ENCODE results near the gene ADAMTS7. TPM values are rescaled to one million over a fixed set of nuclear protein-coding genes. Genes with fewer than 3 reads are reported as not detected.
"Not testable (repeated sequence)": the region's sequence is repeated elsewhere in the genome, so short reads cannot be mapped to it uniquely, and the experiment has no call there.

Gene ADAMTS7
- total RNA-seq, 1 experiment from 2014 or later: 2.4 TPM

DNA sequence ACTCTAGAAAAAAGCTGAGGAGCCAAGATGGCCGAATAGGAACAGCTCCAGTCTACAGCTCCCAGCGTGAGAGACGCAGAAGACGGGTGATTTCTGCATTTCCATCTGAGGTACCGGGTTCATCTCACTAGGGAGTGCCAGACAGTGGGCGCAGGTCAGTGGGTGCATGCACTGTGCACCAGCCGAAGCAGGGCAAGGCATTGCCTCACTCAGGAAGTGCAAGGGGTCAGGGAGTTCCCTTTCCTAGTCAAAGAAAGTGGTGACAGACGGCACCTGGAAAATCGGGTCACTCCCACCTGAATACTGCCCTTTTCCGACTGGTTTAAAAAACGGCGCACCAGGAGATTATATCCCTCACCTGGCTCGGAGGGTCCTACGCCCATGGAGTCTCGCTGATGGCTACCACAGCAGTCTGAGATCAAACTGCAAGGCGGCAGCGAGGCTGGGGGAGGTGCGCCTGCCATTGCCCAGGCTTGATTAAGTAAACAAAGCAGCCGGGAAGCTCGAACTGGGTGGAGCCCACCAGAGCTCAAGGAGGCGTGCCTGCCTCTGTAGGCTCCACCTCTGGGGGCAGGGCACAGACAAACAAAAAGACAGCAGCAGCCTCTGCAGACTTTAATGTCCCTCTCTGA, 91.3 kb downstream of the ADAMTS7 start:
- not testable (repeated sequence) for H3K4me3 ChIP-seq; DNase-seq; H3K9me3 ChIP-seq (replicated peaks); H3K27me3 ChIP-seq; H3K27ac ChIP-seq; H3K36me3 ChIP-seq; H3K4me1 ChIP-seq

DNA sequence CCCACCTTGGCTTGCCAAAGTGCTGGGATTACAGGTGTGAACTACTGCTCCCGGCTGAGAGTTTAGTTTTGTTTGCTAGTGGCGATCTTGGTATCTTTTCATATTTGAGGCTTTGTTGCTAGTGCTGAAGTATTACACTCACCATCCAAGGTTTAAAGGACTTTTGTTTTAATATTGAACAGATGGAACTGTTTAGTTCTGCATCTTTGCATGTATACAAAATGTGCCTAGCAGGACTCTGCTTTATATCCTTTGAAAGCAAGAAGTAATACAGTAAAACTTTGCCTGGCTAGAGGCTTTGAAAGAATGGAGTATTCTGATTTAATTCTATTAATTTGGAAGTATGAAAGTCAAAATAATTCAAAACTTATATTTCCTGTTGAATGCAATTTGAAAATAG, 92.4 kb downstream of the ADAMTS7 start:
- Histone ChIP-seq H3K36me3 (no peaks in the 10 kb centered on the region), H3K4me3 (no peak overlapping the region), H3K9me3 (replicated peaks) (no peaks in the 10 kb centered on the region), H3K27ac (no peak overlapping the region), H3K4me1 (no peaks in the 10 kb centered on the region), H3K27me3 (no peaks in the 10 kb centered on the region)
- DNase-seq: no peak

DNA sequence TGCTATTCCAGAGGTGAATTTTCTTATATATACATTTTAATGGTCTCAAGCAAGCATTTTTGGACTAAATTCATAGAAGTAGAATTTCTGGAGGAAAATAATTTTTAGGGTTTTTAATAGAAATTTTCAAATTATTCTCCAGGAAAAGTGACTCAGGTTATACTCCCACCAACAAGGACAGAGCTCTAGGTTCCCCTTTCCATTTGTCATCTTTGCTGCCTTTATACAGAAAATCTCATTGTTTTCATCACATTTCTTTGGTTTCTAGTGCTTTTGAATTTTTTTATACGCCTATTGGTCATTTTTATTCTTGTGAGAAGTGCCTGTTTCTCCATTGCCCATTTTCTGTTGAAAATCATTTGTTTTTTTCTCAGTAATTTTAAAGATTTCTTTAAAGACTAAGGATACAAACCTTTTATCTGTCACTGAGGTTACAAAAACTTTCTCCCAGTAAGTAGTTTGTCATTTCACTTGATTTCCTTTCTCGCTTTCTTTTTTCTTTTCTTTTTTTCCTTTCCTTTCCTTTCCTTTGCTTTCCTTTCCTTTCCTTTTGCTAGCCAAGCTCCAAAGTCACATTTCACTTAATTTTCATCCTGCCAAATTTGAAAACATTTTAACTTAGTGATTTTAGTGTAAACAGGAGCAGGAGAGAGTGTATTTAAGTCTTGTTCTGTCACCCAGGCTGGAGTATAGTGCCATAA, 93.2 kb downstream of the ADAMTS7 start:
- no peak overlapping the region for H3K4me3 ChIP-seq

DNA sequence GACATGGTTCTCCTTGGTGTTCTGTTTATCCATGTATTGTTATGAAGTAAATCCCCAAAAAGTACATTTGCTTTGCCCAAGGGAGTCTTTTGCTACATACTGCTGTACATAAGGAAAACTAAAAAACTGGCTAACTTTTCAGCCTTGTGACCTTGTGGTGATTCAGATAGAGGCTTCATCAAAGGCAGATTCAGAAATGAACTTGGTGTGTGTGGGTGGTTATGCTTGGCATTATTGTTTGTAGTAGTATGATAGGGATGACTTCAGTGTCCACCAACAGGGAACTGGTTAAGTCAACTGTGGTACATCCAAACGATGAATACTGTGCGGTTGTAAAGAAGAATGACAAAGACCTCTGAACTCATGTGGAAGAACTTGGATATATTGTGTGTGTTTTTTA, 94.6 kb downstream of the ADAMTS7 start:
- H3K36me3 ChIP-seq: no peaks in the 10 kb centered on the region
- H3K4me1 ChIP-seq: no peaks in the 10 kb centered on the region
- H3K27me3 ChIP-seq: no peaks in the 10 kb centered on the region
- DNase-seq: no peak
- no peaks in the 10 kb centered on the region; the same call in 1 of the 2 replicates for H3K9me3 ChIP-seq (replicated peaks)
- H3K4me3 ChIP-seq: no peak overlapping the region
- no peak overlapping the region for H3K27ac ChIP-seq

More for the DNA sequence above, 93.2 kb downstream of the ADAMTS7 start:
- Histone ChIP-seq H3K9me3 (replicated peaks) (no peaks in the 10 kb centered on the region; the same call in 1 of the 2 replicates), H3K27ac (no peak overlapping the region), H3K4me1 (no peaks in the 10 kb centered on the region), H3K27me3 (no peaks in the 10 kb centered on the region), H3K36me3 (no peaks in the 10 kb centered on the region)
- no peak for DNase-seq

DNA sequence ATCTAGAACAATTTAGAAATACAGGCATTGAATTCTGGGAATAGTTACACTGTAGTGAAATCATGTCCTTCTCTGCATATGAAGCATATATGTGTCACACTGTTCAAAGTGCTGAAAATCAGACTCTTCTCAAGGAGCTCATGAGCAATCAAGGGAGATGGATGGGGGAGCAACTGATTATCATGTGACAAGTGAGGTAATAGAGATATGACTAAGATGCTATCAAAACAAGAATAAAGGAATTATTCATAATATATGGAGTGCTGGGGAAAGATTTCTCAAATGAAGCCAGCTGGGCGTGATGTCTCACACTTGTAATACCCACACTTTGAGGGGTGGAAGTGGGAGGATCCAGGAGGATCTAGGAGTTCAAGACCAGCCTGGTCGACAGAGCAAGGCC, 95.3 kb downstream of the ADAMTS7 start:
- no peak for DNase-seq
- H3K4me3 ChIP-seq: no peak overlapping the region
- H3K27ac ChIP-seq: no peak overlapping the region
- no peaks in the 10 kb centered on the region for H3K4me1 ChIP-seq
- no peaks in the 10 kb centered on the region for H3K27me3 ChIP-seq
- no peaks in the 10 kb centered on the region for H3K36me3 ChIP-seq
- no peaks in the 10 kb centered on the region; the same call in 1 of the 2 replicates for H3K9me3 ChIP-seq (replicated peaks)

DNA sequence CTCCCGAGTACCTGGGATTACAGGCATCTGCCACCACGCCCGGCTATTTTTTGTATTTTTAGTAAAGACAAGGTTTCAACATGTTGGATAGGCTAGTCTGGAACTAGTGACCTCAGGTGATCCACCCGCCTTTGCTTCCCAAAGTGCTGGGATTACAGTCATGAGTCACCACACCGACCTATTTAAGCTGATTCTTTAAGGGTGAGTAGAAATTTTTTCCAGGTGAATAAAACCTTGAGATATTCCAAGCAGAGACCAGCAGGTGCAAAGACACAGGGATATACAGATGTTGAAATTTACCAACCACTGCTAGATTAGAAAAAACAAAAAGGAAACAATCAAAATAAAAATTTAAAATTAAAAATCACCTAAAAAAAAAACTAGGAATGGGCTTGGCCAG, 95.8 kb downstream of the ADAMTS7 start:
- H3K4me3 ChIP-seq: no peak overlapping the region

DNA sequence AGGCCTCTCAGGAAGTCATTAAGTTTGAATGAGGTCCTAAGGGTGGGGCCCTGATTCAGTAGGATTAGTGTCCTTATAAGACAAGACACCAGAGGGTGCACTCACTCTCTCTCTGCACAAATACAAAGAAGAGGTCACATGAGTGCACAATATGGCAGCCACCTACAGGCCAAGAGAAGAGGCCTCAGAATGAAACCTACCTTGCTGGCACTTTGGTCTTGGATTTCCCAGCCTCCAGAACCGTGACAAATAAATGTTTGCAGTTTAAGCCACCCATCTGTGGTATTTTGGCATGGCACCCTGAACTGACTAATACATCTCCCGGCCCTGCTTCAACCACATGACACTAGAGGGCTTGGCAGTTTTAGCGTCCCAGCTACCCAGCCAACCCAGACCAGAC, 96.4 kb downstream of the ADAMTS7 start:
- Histone ChIP-seq H3K27me3 (no peaks in the 10 kb centered on the region), H3K4me3 (no peak overlapping the region), H3K27ac (no peak overlapping the region), H3K36me3 (no peaks in the 10 kb centered on the region), H3K9me3 (replicated peaks) (no peaks in the 10 kb centered on the region; the same call in 1 of the 2 replicates), H3K4me1 (no peaks in the 10 kb centered on the region)
- DNase-seq: no peak

More for the DNA sequence above, 95.8 kb downstream of the ADAMTS7 start:
- Histone ChIP-seq H3K36me3 (no peaks in the 10 kb centered on the region), H3K27ac (no peak overlapping the region), H3K27me3 (no peaks in the 10 kb centered on the region), H3K4me1 (no peaks in the 10 kb centered on the region), H3K9me3 (replicated peaks) (no peaks in the 10 kb centered on the region; the same call in 1 of the 2 replicates)
- no peak for DNase-seq

DNA sequence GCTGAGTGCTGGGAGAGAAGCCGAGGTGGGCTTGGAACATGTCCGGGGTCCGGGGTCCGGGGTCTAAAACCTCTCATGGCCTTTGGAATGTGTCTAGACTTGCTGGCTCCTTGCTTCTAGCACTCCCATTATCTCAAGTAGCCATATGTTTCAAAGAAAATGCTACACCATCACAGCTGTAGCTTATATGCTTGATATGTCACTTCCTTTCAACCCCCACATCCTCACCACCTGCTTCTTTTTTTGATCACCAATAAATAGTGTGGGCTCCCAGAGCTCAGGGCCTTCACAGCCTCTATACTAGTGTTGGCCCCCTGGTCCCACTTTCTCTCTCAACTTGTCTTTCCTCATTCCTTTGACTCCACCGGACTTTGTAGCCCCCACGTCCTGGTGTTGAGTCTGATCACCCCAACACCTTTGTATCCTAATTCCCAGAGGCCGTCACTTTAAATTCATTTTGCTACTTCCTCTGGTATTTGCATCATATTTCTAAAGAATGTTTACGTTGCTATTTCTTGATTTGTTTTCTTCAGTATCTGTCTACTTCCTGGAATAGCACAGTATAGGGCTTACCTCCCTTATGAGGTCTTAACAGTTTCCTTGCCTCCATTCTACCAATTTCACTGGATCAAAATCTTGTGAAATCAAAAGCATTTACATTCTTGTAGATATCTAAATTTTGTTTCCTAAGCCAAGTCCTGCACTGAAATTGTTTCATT, 98.3 kb downstream of the ADAMTS7 start:
- Histone ChIP-seq H3K27ac (no peak overlapping the region), H3K4me1 (no peaks in the 10 kb centered on the region), H3K27me3 (peaks cover 4% of the 10 kb centered on the region; the same call in 1 of the 2 replicates), H3K36me3 (no peaks in the 10 kb centered on the region), H3K9me3 (replicated peaks) (no peaks in the 10 kb centered on the region; the same call in 1 of the 2 replicates), H3K4me3 (no peak overlapping the region)
- DNase-seq: no peak

DNA sequence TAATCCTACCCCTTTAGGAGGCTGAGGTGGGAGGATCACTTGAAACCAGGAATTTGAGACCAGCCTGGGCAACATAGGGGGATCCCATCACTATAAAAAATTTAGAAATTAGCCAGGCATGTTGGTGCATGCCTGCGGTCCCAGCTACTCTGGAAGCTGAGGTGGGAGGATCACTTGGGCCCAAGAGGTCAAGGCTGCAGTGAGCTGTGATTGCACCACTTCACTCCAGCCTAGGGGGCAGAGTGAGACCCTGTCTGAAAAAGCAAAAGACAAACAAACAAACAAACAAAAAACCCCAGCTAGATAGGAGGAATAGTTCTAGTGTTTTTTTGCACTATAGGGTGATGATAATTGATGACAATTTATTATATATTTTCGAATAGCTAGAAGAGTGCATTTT, 99.6 kb downstream of the ADAMTS7 start:
- Histone ChIP-seq H3K9me3 (replicated peaks) (no peaks in the 10 kb centered on the region; the same call in 1 of the 2 replicates), H3K27ac (no peak overlapping the region), H3K4me3 (no peak overlapping the region), H3K36me3 (no peaks in the 10 kb centered on the region), H3K4me1 (no peaks in the 10 kb centered on the region), H3K27me3 (peaks cover 4% of the 10 kb centered on the region; the same call in 1 of the 2 replicates)
- DNase-seq: no peak

DNA sequence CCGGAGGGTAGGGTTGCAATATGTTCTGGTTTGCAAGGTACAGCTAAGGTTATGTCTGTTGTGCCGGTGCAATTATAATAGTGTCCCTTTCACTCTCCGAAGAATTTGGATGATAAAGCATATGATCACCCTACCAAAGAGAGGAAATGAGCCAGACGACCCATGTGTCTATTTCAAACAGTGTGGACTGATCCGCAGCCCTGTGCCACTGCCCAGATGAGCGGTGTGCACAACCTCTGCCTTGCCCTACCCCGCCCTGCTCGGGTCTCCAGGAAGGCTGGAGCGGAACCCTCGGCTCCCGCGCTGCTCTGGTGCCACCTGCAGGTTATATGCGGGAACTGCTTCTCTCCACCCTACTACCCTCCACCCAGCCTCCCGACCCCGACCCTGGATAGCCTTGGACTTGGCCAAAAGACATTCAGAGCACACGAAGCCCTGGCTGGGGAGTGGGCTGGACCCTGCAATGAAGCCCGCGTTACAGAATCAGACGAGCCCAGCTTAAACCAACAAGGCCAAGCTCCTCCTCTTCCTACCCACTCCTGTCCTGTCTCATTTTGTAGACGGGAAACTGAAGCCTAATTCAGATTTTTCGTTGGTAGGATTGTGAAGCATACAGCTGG, 101.9 kb downstream of the ADAMTS7 start:
- DNase-seq: peak; percentile 61 to 79
- H3K9me3 ChIP-seq (replicated peaks): no peaks in the 10 kb centered on the region; the same call in 1 of the 2 replicates
- H3K4me1 ChIP-seq: no peaks in the 10 kb centered on the region
- no peaks in the 10 kb centered on the region for H3K36me3 ChIP-seq
- H3K4me3 ChIP-seq: no peak overlapping the region
- H3K27me3 ChIP-seq: peaks cover 4% of the 10 kb centered on the region; the same call in 1 of the 2 replicates
- H3K27ac ChIP-seq: no peak overlapping the region

Other genes starting within 250 kb of the ADAMTS7 start
- 19.2 and 21.7 TPM in 2 replicates for gene CHRNA5, start 245.9 kb downstream of the ADAMTS7 start, total RNA-seq (2014; rRNA removed; shearing (Covaris generic))
- not detected in 2 replicates for gene CHRNA3, start 190.5 kb downstream of the ADAMTS7 start, total RNA-seq (2014; rRNA removed; shearing (Covaris generic))
- 0.06 TPM in 1 of 2 replicates, not detected in the other for gene CHRNB4, start 170.3 kb downstream of the ADAMTS7 start, total RNA-seq (2014; rRNA removed; shearing (Covaris generic))
- 282 and 312 TPM in 2 replicates for gene MORF4L1, start 61.4 kb upstream of the ADAMTS7 start, total RNA-seq (2014; rRNA removed; shearing (Covaris generic))
- gene CTSH, start 133.6 kb upstream of the ADAMTS7 start, total RNA-seq (2014; rRNA removed; shearing (Covaris generic)): 11.4 and 13.5 TPM in 2 replicates